Activated B cell treated with CpG ODN at 0.5 μM for 24 hours (primary cell): Measurements from ENCODE around the gene SKA1. TPM values are rescaled to one million over a fixed set of nuclear protein-coding genes. Genes with fewer than 3 reads are reported as not detected.

Experiments
- ATAC-seq: fragments of 200-7000 bp; cut with Tn5 transposase; one replicate; pipeline ENCODE4 v1.10.0; 2021; ENCODE audit warnings: low read depth, mild to moderate bottlenecking, moderate library complexity
- CTCF ChIA-PET: fragments of 350-600 bp; sonication (Branson Sonifier 250); formaldehyde crosslinking; loops from one replicate; lab custom pipeline; 2021; ENCODE audit warnings: antibody characterized with exemption; lab: Charles Lee
- POLR2A ChIA-PET: fragments of 350-600 bp; sonication (Branson Sonifier 250); formaldehyde crosslinking; loops from one replicate; lab custom pipeline; 2021; ENCODE audit warnings: antibody characterized with exemption; lab: Charles Lee
- DNase-seq: peaks from one replicate; pipeline ENCODE4 v3.0.0; 2022
- H3K27ac Mint-ChIP-seq: one replicate; pipeline ENCODE4 v1.8.0; 2020; ENCODE audit warnings: mixed read lengths
- H3K27me3 Mint-ChIP-seq: one replicate; pipeline ENCODE4 v1.8.0; 2021; ENCODE audit warnings: mixed read lengths
- H3K36me3 Mint-ChIP-seq: one replicate; pipeline ENCODE4 v1.8.0; 2021; ENCODE audit warnings: low read depth, mixed read lengths
- H3K4me1 Mint-ChIP-seq: one replicate; pipeline ENCODE4 v1.8.0; 2021; ENCODE audit warnings: mixed read lengths
- H3K4me3 Mint-ChIP-seq: one replicate; pipeline ENCODE4 v1.8.0; 2020; ENCODE audit warnings: mild to moderate bottlenecking, mixed read lengths
- H3K9me3 Mint-ChIP-seq: one replicate; pipeline ENCODE4 v1.8.0; 2020; ENCODE audit warnings: mixed read lengths
- CTCF ChIP-seq: fragments of 200-600 bp; IDR thresholded peaks from one replicate; pipeline ENCODE4 v1.8.0; 2022; ENCODE audit warnings: antibody characterized with exemption, mild to moderate bottlenecking
- intact Hi-C: fragments of 100-400 bp; cut with micrococcal nuclease; formaldehyde crosslinking; loops from one replicate; pipeline ENCODE4 v1.15.1; 2024
- total RNA-seq: library from RNA; stranded (reverse); gene quantifications from 2 replicates; pipeline ENCODE4 v1.2.3, GENCODE V29; 2022

SKA1 gene
- total RNA-seq, 1 donor from 2014 or later, result 0.71 TPM

GRCh38 chr18:50441501-50441900 is 66.7 kb downstream of the SKA1 start:
- intact Hi-C loops, result no loop called here
- no peak overlapping the region for H3K27ac Mint-ChIP-seq
- CTCF ChIA-PET, result interaction anchor here (0.6 to 1.5 kb wide), 2 partner anchors 13 to 85 kb away, joined by 3 to 7 read pairs; no protein-coding TSS in a partner anchor
- H3K9me3 Mint-ChIP-seq, result peaks cover 6% of the 10 kb centered on the region
- DNase-seq, result no peak
- H3K27me3 Mint-ChIP-seq, result peaks cover 4% of the 10 kb centered on the region
- no peak overlapping the region for H3K4me3 Mint-ChIP-seq
- H3K36me3 Mint-ChIP-seq, result no peaks in the 10 kb centered on the region
- no peaks in the 10 kb centered on the region for H3K4me1 Mint-ChIP-seq
- TF ChIP-seq CTCF, result no peak
- POLR2A ChIA-PET, result no interaction called here
- ATAC-seq, result no peak

Other genes starting within 250 kb of the SKA1 start
- 0.49 and 0.51 TPM in 2 replicates for gene MYO5B, start 179.9 kb upstream of the SKA1 start, total RNA-seq
- gene CFAP53, start 108.6 kb upstream of the SKA1 start, total RNA-seq, result 0.27 and 0.29 TPM in 2 replicates
- gene MBD1, start 93.5 kb upstream of the SKA1 start, total RNA-seq, result 101 and 117 TPM in 2 replicates
- 126 and 134 TPM in 2 replicates for gene CXXC1, start 87.4 kb upstream of the SKA1 start, total RNA-seq
- gene MAPK4, start 185.0 kb downstream of the SKA1 start, total RNA-seq, result not detected in 2 replicates